Kidney (tissue), 14 donors: ENCODE data around the gene WNT9B. TPM values are rescaled to one million over a fixed set of nuclear protein-coding genes. Genes with fewer than 3 reads are reported as not detected.

Source experiments
- DNase-seq, 5 donors: peaks; one replicate each; pipeline ENCODE4 v3.0.0-alpha.2; 2013 to 2020
- FAIRE-seq: peaks from 2 replicates; lab custom pipeline; 2012; peaks lifted over from hg19 to GRCh38; lab: Jason Lieb, UNC
- H3K27ac ChIP-seq, 2 donors: one replicate each; pipeline ENCODE4 v1.7.0; 2013; ENCODE audit warnings: low read depth in 2 of 2, low read length in 2 of 2, inconsistent platforms in 1 of 2
- H3K27me3 ChIP-seq: one replicate; pipeline ENCODE4 v1.7.1; 2013; ENCODE audit warnings: low read length, inconsistent platforms; ENCODE audit not compliant: control insufficient read depth, insufficient read depth
- H3K36me3 ChIP-seq, 3 donors: one replicate each; pipeline versions ENCODE4 v1.7.0 to v1.7.1; 2013; ENCODE audit warnings: low read length in 3 of 3, control low read depth in 1 of 3, inconsistent platforms in 1 of 3; ENCODE audit not compliant: insufficient read depth in 3 of 3, control insufficient read depth in 2 of 3
- H3K4me1 ChIP-seq, 3 donors: one replicate each; pipeline versions ENCODE4 v1.7.0 to v1.7.1; 2013; ENCODE audit warnings: low read length in 3 of 3, inconsistent platforms in 1 of 3, low read depth in 1 of 3; ENCODE audit not compliant: control insufficient read depth in 2 of 3, insufficient read depth in 2 of 3
- H3K4me3 ChIP-seq, 3 donors: one replicate each; pipeline versions ENCODE4 v1.7.0 to v1.8.1; 2013; ENCODE audit warnings: low read length in 3 of 3, control low read depth in 1 of 3, inconsistent platforms in 1 of 3
- H3K9ac ChIP-seq, 3 donors: one replicate each; pipeline versions ENCODE4 v1.7.0 to v1.7.1; 2013; ENCODE audit warnings: low read length in 3 of 3, control low read depth in 1 of 3, inconsistent platforms in 1 of 3
- H3K9me3 ChIP-seq, 3 donors: one replicate each; pipeline versions ENCODE4 v1.7.0 to v1.7.1; 2013; ENCODE audit warnings: low read length in 3 of 3, control low read depth in 1 of 3, inconsistent platforms in 1 of 3; ENCODE audit not compliant: control insufficient read depth in 2 of 3, insufficient read depth in 1 of 3
- CTCF ChIP-seq: IDR thresholded peaks from 3 replicates; pipeline ENCODE4 v1.5.1; 2012; ENCODE audit warnings: mild to moderate bottlenecking, moderate library complexity, borderline replicate concordance; ENCODE audit not compliant: insufficient read depth; ENCODE audit errors: extremely low read depth
- intact Hi-C: fragments of 100-400 bp; cut with DNase I; formaldehyde crosslinking; loops from one replicate; pipeline ENCODE4 v1.11.1; 2022
- polyA plus RNA-seq: library from polyadenylated mRNA; stranded (reverse); fragments of 350-450 nt; fragmentation: Illumina TruSeq; extraction: RNeasy Lipid Tissue Mini Kit (QIAGEN cat#74804); gene quantifications from one replicate; pipeline ENCODE4 v1.2.3, GENCODE V29; 2014; ENCODE audit warnings: low read depth, low replicate concordance; ENCODE audit not compliant: insufficient read depth
- total RNA-seq: library from RNA; stranded (reverse); fragmentation: NEBNext Ultra II Directional; extraction: Animal tissue kit (Norgen Biotek cat#: 25700); gene quantifications from one replicate; pipeline ENCODE4 v1.2.1, GENCODE V29; 2021
- donor health status: control.
- donor health status: control.
- donor health status: control.
- donor health status: control.
- donor health status: control.
- donor health status: DM: yes; HTN: yes; CAD: no.
- donor health status: Normal renal cell carcinoma (clear cell type).

The WNT9B gene
- total and polyA plus RNA-seq, 2 donors from 2014 or later, result 1.9 to 5.3 TPM

DNA sequence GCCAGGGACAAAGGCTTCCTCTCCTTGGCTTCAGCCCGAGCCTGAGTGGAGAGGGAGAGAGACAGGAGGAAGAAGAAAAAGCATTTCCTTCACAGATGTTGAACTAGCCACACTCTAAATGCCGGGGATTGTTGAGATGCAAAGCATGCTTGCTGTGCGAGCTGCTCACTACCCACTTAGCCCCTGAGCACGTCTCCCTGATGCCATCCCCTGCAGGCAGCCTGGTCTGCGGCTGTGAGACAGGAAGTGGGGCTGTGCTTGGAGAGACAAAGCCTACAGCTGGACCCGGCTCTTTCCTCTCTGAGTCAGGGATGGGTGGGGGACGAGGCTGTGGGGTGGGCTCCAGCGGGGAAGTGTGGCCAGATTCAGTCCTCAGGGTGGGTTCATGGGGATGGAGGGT lies 13.7 kb downstream of the WNT9B start:
- H3K27me3 ChIP-seq, result no peaks in the 10 kb centered on the region
- no peak overlapping the region for H3K4me3 ChIP-seq
- H3K36me3 ChIP-seq, result no peaks in the 10 kb centered on the region
- no peak overlapping the region for H3K9ac ChIP-seq
- peaks cover 0 to 10% (median 0%) of the 10 kb centered on the region in 3 donors for H3K4me1 ChIP-seq
- no peak for FAIRE-seq
- DNase-seq, result peak in 1 of 5 donors; percentile 40
- intact Hi-C loops, result no loop called here
- TF ChIP-seq CTCF, result no peak
- H3K27ac ChIP-seq, result no peak overlapping the region
- H3K9me3 ChIP-seq, result no peaks in the 10 kb centered on the region

GRCh38 chr17:46866325-46866724 lies 14.9 kb downstream of the WNT9B start:
- DNase-seq (peak in 2 of 5 donors; percentile 22 to 34), FAIRE-seq (no peak)
- intact Hi-C loops, result no loop called here
- no peaks in the 10 kb centered on the region for H3K36me3 ChIP-seq
- no peaks in the 10 kb centered on the region for H3K27me3 ChIP-seq
- no peak overlapping the region for H3K4me3 ChIP-seq
- no peaks in the 10 kb centered on the region for H3K9me3 ChIP-seq
- no peak overlapping the region for H3K27ac ChIP-seq
- TF ChIP-seq CTCF, result no peak
- peaks cover 0 to 14% (median 0%) of the 10 kb centered on the region in 3 donors for H3K4me1 ChIP-seq
- no peak overlapping the region for H3K9ac ChIP-seq

DNA sequence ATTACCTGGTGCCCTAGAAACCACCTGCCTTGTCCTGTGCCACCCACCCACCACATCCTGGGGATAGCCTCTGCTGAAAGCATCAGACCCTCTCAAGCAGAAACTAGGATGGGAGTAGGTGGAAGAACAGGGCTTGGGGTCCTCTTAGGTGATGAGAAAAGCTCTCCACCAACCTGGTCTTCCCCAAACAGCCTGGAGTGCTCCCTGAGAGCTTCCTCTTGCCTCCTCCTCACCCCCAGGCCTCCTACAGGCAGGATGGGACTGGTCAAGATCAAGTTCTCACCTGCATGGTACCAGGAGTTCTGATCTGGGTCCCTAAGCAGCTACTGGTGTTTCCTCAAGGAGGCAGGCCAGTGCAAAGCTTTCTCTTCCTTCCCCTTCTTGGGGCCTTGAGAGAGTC lies 15.4 kb downstream of the WNT9B start:
- intact Hi-C loops, result no loop called here
- no peaks in the 10 kb centered on the region for H3K27me3 ChIP-seq
- no peaks in the 10 kb centered on the region for H3K9me3 ChIP-seq
- DNase-seq (no peak), FAIRE-seq (no peak)
- H3K27ac ChIP-seq, result no peak overlapping the region
- H3K4me3 ChIP-seq, result no peak overlapping the region
- peaks cover 0 to 14% (median 0%) of the 10 kb centered on the region in 3 donors for H3K4me1 ChIP-seq
- H3K9ac ChIP-seq, result no peak overlapping the region
- H3K36me3 ChIP-seq, result no peaks in the 10 kb centered on the region
- no peak for TF ChIP-seq CTCF

DNA sequence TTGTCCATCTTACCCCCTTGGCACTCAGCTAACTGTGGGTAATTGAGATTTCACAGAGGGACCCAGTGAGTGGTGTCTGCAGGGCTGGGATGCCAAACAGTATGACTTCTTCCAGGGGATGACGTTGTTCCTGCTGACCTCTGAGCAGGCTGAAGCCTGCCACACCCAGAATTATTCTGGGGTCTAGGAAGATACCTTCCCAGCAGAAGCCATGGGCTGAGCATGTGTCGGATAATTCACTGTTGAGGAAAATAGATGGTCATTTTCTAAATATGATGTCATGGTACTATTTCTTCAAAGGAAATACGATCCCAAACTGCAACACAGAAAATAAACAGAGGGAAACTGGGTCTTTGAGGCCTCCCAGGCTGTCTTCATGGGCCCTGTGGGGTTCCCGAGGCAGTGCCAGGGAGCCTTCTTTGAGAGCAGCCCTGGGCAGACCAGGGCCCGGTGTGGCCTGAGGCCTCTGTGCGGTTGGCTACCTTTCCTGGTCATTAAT lies 17.4 kb downstream of the WNT9B start:
- TF ChIP-seq CTCF, result no peak
- H3K36me3 ChIP-seq, result no peaks in the 10 kb centered on the region
- FAIRE-seq, result no peak
- H3K4me3 ChIP-seq, result no peak overlapping the region
- H3K9me3 ChIP-seq, result no peaks in the 10 kb centered on the region
- peaks cover 0 to 14% (median 0%) of the 10 kb centered on the region in 3 donors for H3K4me1 ChIP-seq
- H3K9ac ChIP-seq, result no peak overlapping the region
- no peak overlapping the region for H3K27ac ChIP-seq
- DNase-seq, result peak in 1 of 5 donors; percentile 23
- H3K27me3 ChIP-seq, result no peaks in the 10 kb centered on the region
- intact Hi-C loops, result no loop called here
